Measurements from ENCODE around the gene RTKN.

The RTKN gene

GRCh38 chr2:74407682-74408081 is 34.1 kb downstream of the RTKN start:
- no peak overlapping the region for H3K27ac ChIP-seq (ENCODE audit: low read length)

GRCh38 chr2:74406035-74406434 is 35.7 kb downstream of the RTKN start:
- no peak overlapping the region for H3K9ac ChIP-seq (ENCODE audit: low read depth, low read length)
- H3K27me3 ChIP-seq (ENCODE audit: insufficient read depth, low read length) = peaks cover 17% of the 10 kb centered on the region
- H3K27ac ChIP-seq (ENCODE audit: low read length) = no peak overlapping the region
- no peak overlapping the region for H3K4me3 ChIP-seq (ENCODE audit: low read length)
- no peaks in the 10 kb centered on the region for H3K36me3 ChIP-seq (ENCODE audit: insufficient read depth, low read depth, low read length)
- H3K9me3 ChIP-seq (ENCODE audit: insufficient read depth, low read depth, low read length) = no peaks in the 10 kb centered on the region
- no peaks in the 10 kb centered on the region for H3K4me1 ChIP-seq (ENCODE audit: insufficient read depth, low read length)

More at GRCh38 chr2:74407682-74408081, 34.1 kb downstream of the RTKN start:
- H3K9ac ChIP-seq (ENCODE audit: low read depth, low read length) = no peak overlapping the region
- no peaks in the 10 kb centered on the region for H3K4me1 ChIP-seq (ENCODE audit: insufficient read depth, low read length)
- no peaks in the 10 kb centered on the region for H3K36me3 ChIP-seq (ENCODE audit: insufficient read depth, low read depth, low read length)
- H3K9me3 ChIP-seq (ENCODE audit: insufficient read depth, low read depth, low read length) = no peaks in the 10 kb centered on the region
- peaks cover 17% of the 10 kb centered on the region for H3K27me3 ChIP-seq (ENCODE audit: insufficient read depth, low read length)
- H3K4me3 ChIP-seq (ENCODE audit: low read length) = no peak overlapping the region

GRCh38 chr2:74401891-74402290 is 39.8 kb downstream of the RTKN start:
- no peak overlapping the region for H3K4me3 ChIP-seq (ENCODE audit: low read length)
- no peaks in the 10 kb centered on the region for H3K36me3 ChIP-seq (ENCODE audit: insufficient read depth, low read depth, low read length)
- H3K27ac ChIP-seq (ENCODE audit: low read length) = no peak overlapping the region
- H3K27me3 ChIP-seq (ENCODE audit: insufficient read depth, low read length) = no peaks in the 10 kb centered on the region
- H3K4me1 ChIP-seq (ENCODE audit: insufficient read depth, low read length) = no peaks in the 10 kb centered on the region
- no peaks in the 10 kb centered on the region for H3K9me3 ChIP-seq (ENCODE audit: insufficient read depth, low read depth, low read length)
- H3K9ac ChIP-seq (ENCODE audit: low read depth, low read length) = no peak overlapping the region

GRCh38 chr2:74399785-74400184 is 42.0 kb downstream of the RTKN start:
- Histone ChIP-seq H3K9me3 (ENCODE audit: insufficient read depth, low read depth, low read length) (no peaks in the 10 kb centered on the region), H3K4me1 (ENCODE audit: insufficient read depth, low read length) (no peaks in the 10 kb centered on the region), H3K27ac (ENCODE audit: low read length) (no peak overlapping the region), H3K9ac (ENCODE audit: low read depth, low read length) (no peak overlapping the region), H3K27me3 (ENCODE audit: insufficient read depth, low read length) (no peaks in the 10 kb centered on the region), H3K36me3 (ENCODE audit: insufficient read depth, low read depth, low read length) (no peaks in the 10 kb centered on the region), H3K4me3 (ENCODE audit: low read length) (no peak overlapping the region)

GRCh38 chr2:74396149-74396548 is 45.6 kb downstream of the RTKN start:
- peaks cover 3% of the 10 kb centered on the region; the same call in 1 of the 2 replicates for H3K4me1 ChIP-seq (ENCODE audit: insufficient read depth, low read length)
- H3K9ac ChIP-seq (ENCODE audit: low read depth, low read length) = no peak overlapping the region
- H3K36me3 ChIP-seq (ENCODE audit: insufficient read depth, low read depth, low read length) = no peaks in the 10 kb centered on the region
- no peaks in the 10 kb centered on the region for H3K27me3 ChIP-seq (ENCODE audit: insufficient read depth, low read length)
- no peak overlapping the region for H3K27ac ChIP-seq (ENCODE audit: low read length)
- H3K9me3 ChIP-seq (ENCODE audit: insufficient read depth, low read depth, low read length) = no peaks in the 10 kb centered on the region
- no peak overlapping the region for H3K4me3 ChIP-seq (ENCODE audit: low read length)

GRCh38 chr2:74393525-74393924 is 48.2 kb downstream of the RTKN start:
- Histone ChIP-seq H3K9ac (ENCODE audit: low read depth, low read length) (no peak overlapping the region), H3K4me1 (ENCODE audit: insufficient read depth, low read length) (peaks cover 9% of the 10 kb centered on the region), H3K9me3 (ENCODE audit: insufficient read depth, low read depth, low read length) (no peaks in the 10 kb centered on the region), H3K4me3 (ENCODE audit: low read length) (no peak overlapping the region), H3K27ac (ENCODE audit: low read length) (no peak overlapping the region), H3K27me3 (ENCODE audit: insufficient read depth, low read length) (no peaks in the 10 kb centered on the region), H3K36me3 (ENCODE audit: insufficient read depth, low read depth, low read length) (no peaks in the 10 kb centered on the region)

GRCh38 chr2:74392449-74392743 is 49.3 kb downstream of the RTKN start:
- peak overlapping the region; percentile 98; the same call in 1 of the 2 replicates for H3K4me3 ChIP-seq (ENCODE audit: low read length)
- H3K27me3 ChIP-seq (ENCODE audit: insufficient read depth, low read length) = no peaks in the 10 kb centered on the region
- no peak overlapping the region for H3K27ac ChIP-seq (ENCODE audit: low read length)
- H3K4me1 ChIP-seq (ENCODE audit: insufficient read depth, low read length) = peaks cover 9% of the 10 kb centered on the region
- H3K9me3 ChIP-seq (ENCODE audit: insufficient read depth, low read depth, low read length) = no peaks in the 10 kb centered on the region
- H3K36me3 ChIP-seq (ENCODE audit: insufficient read depth, low read depth, low read length) = no peaks in the 10 kb centered on the region
- H3K9ac ChIP-seq (ENCODE audit: low read depth, low read length) = peak overlapping the region; percentile 96; the same call in 1 of the 2 replicates

GRCh38 chr2:74391580-74392448 is 49.9 kb downstream of the RTKN start:
- Histone ChIP-seq H3K27me3 (ENCODE audit: insufficient read depth, low read length) (no peaks in the 10 kb centered on the region), H3K36me3 (ENCODE audit: insufficient read depth, low read depth, low read length) (no peaks in the 10 kb centered on the region), H3K9me3 (ENCODE audit: insufficient read depth, low read depth, low read length) (no peaks in the 10 kb centered on the region), H3K9ac (ENCODE audit: low read depth, low read length) (peak overlapping the region; percentile 96), H3K4me3 (ENCODE audit: low read length) (peak overlapping the region; percentile 98), H3K27ac (ENCODE audit: low read length) (peak overlapping the region; percentile 40), H3K4me1 (ENCODE audit: insufficient read depth, low read length) (peaks cover 9% of the 10 kb centered on the region)

- H3K9ac ChIP-seq (ENCODE audit: low read depth, low read length) = peak overlapping the region; percentile 96
- H3K4me1 ChIP-seq (ENCODE audit: insufficient read depth, low read length) = peaks cover 9% of the 10 kb centered on the region
- H3K9me3 ChIP-seq (ENCODE audit: insufficient read depth, low read depth, low read length) = no peaks in the 10 kb centered on the region
- no peaks in the 10 kb centered on the region for H3K27me3 ChIP-seq (ENCODE audit: insufficient read depth, low read length)
- H3K4me3 ChIP-seq (ENCODE audit: low read length) = peak overlapping the region; percentile 98
- H3K27ac ChIP-seq (ENCODE audit: low read length) = peak overlapping the region; percentile 40
- 0 out of 2 replicates have a peak, but pooled peaks cover 1% of the 10 kb centered on the region for H3K36me3 ChIP-seq (ENCODE audit: insufficient read depth, low read depth, low read length)
These were observed 50.5 kb downstream of the RTKN start for GRCh38 chr2:74391209-74391579.

GRCh38 chr2:74390606-74391005 is 51.1 kb downstream of the RTKN start:
- Histone ChIP-seq H3K9ac (ENCODE audit: low read depth, low read length) (peak overlapping the region; percentile 96; the same call in 1 of the 2 replicates), H3K4me3 (ENCODE audit: low read length) (peak overlapping the region; percentile 98), H3K27me3 (ENCODE audit: insufficient read depth, low read length) (no peaks in the 10 kb centered on the region), H3K9me3 (ENCODE audit: insufficient read depth, low read depth, low read length) (no peaks in the 10 kb centered on the region), H3K36me3 (ENCODE audit: insufficient read depth, low read depth, low read length) (peaks cover 7% of the 10 kb centered on the region; the same call in 1 of the 2 replicates), H3K4me1 (ENCODE audit: insufficient read depth, low read length) (peaks cover 9% of the 10 kb centered on the region), H3K27ac (ENCODE audit: low read length) (no peak overlapping the region)

GRCh38 chr2:74387346-74387745 is 54.4 kb downstream of the RTKN start:
- Histone ChIP-seq H3K27ac (ENCODE audit: low read length) (no peak overlapping the region), H3K4me1 (ENCODE audit: insufficient read depth, low read length) (peaks cover 9% of the 10 kb centered on the region), H3K36me3 (ENCODE audit: insufficient read depth, low read depth, low read length) (peaks cover 26% of the 10 kb centered on the region), H3K4me3 (ENCODE audit: low read length) (no peak overlapping the region), H3K9me3 (ENCODE audit: insufficient read depth, low read depth, low read length) (no peaks in the 10 kb centered on the region), H3K27me3 (ENCODE audit: insufficient read depth, low read length) (no peaks in the 10 kb centered on the region), H3K9ac (ENCODE audit: low read depth, low read length) (no peak overlapping the region)

GRCh38 chr2:74385396-74385795 is 56.3 kb downstream of the RTKN start:
- Histone ChIP-seq H3K4me3 (ENCODE audit: low read length) (no peak overlapping the region), H3K9me3 (ENCODE audit: insufficient read depth, low read depth, low read length) (no peaks in the 10 kb centered on the region), H3K9ac (ENCODE audit: low read depth, low read length) (no peak overlapping the region), H3K4me1 (ENCODE audit: insufficient read depth, low read length) (peaks cover 5% of the 10 kb centered on the region), H3K27ac (ENCODE audit: low read length) (no peak overlapping the region), H3K36me3 (ENCODE audit: insufficient read depth, low read depth, low read length) (peaks cover 26% of the 10 kb centered on the region), H3K27me3 (ENCODE audit: insufficient read depth, low read length) (no peaks in the 10 kb centered on the region)

Measured in iPS-20b (cell line).